Left lung (tissue), 10 donors: ENCODE data around the gene CBX5. TPM values are rescaled to one million over a fixed set of nuclear protein-coding genes. Genes with fewer than 3 reads are reported as not detected.

Source experiments
- ATAC-seq: fragments of 200-7000 bp; cut with Tn5 transposase; one replicate; pipeline ENCODE4 v1.9.1; 2020; ENCODE audit warnings: moderate library complexity
- DNase-seq, 4 donors: peaks; one replicate each; pipeline ENCODE4 v3.0.0-alpha.2; 2013 to 2020
- H3K27ac ChIP-seq, 2 donors: fragments of 200-600 bp; sonication (generic) in 1 of 2; one replicate each; pipeline versions ENCODE4 v1.5.0 to v1.8.0; 2020 to 2021
- H3K27me3 ChIP-seq, 2 donors: fragments of 200-600 bp; sonication (generic) in 1 of 2; one replicate each; pipeline versions ENCODE4 v1.5.0 to v1.8.0; 2020 to 2021
- H3K36me3 ChIP-seq, 2 donors: fragments of 200-600 bp; sonication (generic) in 1 of 2; one replicate each; pipeline versions ENCODE4 v1.5.0 to v1.8.0; 2020 to 2021
- H3K4me1 ChIP-seq, 2 donors: fragments of 200-600 bp; one replicate each; pipeline ENCODE4 v1.8.0; 2021
- H3K4me3 ChIP-seq, 2 donors: fragments of 200-600 bp; sonication (generic) in 1 of 2; one replicate each; pipeline versions ENCODE4 v1.5.0 to v1.8.0; 2020 to 2021; ENCODE audit warnings: mild to moderate bottlenecking in 1 of 2
- H3K9me3 ChIP-seq, 2 donors: fragments of 200-600 bp; sonication (generic) in 1 of 2; one replicate each; pipeline versions ENCODE4 v1.5.0 to v1.8.0; 2020 to 2021
- intact Hi-C, 2 donors: fragments of 100-400 bp; cut with DNase I; formaldehyde crosslinking; loops; one replicate each; pipeline versions ENCODE4 v1.11.2 to v1.14.2; 2022
- polyA plus RNA-seq, 6 donors: library from polyadenylated mRNA; unstranded; fragments of 120-200 nt; gene quantifications; one replicate each; pipeline ENCODE4 v1.2.1, GENCODE V29; 2013; ENCODE audit not compliant: insufficient read length in 6 of 6
- total RNA-seq, 2 donors: library from RNA; stranded (reverse); fragmentation: NEBNext Ultra II Directional; extraction: Animal tissue kit (Norgen Biotek cat#: 25700); gene quantifications; one replicate each; pipeline ENCODE4 v1.2.1, GENCODE V29; 2021
- TF ChIP-seq, protein P1 (sequence below), 2 donors: fragments of 200-600 bp; sonication (generic) in 1 of 2; IDR thresholded peaks; one replicate each; pipeline versions ENCODE4 v1.5.0 to v1.8.0; 2021; ENCODE audit warnings: antibody characterized with exemption in 2 of 2
- donor health status: DM: no; HTN: yes; CAD: no.
- donor health status: DM: no; HTN: no; CAD: no.

Gene CBX5
- total and polyA plus RNA-seq, 8 donors: 69.8 to 134 (median 113) TPM

DNA sequence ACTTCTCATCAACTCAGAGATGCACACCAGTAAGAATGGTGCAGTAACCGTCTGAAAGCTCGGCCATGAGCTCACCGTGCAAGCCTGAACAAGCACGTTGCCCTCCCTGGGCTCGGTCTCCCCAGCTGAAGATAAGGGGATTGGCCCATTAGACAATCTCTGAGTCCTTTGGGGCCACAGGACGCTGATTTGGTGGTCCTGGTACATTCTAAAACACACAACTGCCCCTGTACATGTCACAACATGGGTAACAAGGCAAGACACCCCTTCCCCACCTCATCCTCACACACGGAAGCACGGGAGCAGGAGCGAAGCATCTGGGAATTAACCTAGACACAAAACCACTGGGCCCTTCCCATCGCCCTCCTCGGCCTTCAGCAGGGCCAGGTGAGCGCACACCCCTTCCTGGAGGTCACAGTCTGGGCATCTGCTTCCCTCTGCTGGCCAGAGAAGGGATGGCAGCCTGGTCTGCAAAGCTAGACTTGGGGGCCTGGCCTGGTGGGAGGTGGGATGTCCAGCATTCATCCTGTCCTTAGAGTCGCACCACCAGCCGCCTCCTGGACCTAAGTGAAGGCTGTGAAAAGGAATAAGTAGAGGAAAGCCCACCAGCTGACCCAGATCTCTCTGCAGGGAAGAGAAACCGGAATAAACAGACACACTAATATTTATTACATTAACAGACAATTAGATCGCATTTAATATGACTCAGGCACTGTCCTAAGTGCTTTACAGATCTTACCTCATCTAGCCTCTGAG lies 72.2 kb downstream of the CBX5 start:
- ATAC-seq (peak; percentile 95), DNase-seq (peak in 3 of 4 donors; percentile 64 to 87 (median 68))
- H3K4me1 ChIP-seq: no peaks in the 10 kb centered on the region
- H3K4me3 ChIP-seq: no peak overlapping the region
- no peaks in the 10 kb centered on the region for H3K9me3 ChIP-seq
- peaks cover 0 to 96% of the 10 kb centered on the region in 2 donors for H3K27me3 ChIP-seq
- intact Hi-C loops: no loop called here
- no peak overlapping the region for H3K27ac ChIP-seq
- TF ChIP-seq, protein P1, sequence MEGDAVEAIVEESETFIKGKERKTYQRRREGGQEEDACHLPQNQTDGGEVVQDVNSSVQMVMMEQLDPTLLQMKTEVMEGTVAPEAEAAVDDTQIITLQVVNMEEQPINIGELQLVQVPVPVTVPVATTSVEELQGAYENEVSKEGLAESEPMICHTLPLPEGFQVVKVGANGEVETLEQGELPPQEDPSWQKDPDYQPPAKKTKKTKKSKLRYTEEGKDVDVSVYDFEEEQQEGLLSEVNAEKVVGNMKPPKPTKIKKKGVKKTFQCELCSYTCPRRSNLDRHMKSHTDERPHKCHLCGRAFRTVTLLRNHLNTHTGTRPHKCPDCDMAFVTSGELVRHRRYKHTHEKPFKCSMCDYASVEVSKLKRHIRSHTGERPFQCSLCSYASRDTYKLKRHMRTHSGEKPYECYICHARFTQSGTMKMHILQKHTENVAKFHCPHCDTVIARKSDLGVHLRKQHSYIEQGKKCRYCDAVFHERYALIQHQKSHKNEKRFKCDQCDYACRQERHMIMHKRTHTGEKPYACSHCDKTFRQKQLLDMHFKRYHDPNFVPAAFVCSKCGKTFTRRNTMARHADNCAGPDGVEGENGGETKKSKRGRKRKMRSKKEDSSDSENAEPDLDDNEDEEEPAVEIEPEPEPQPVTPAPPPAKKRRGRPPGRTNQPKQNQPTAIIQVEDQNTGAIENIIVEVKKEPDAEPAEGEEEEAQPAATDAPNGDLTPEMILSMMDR (IDR thresholded peaks at IDR 0.05): peak; percentile 78 to 90
- no peaks in the 10 kb centered on the region for H3K36me3 ChIP-seq

DNA sequence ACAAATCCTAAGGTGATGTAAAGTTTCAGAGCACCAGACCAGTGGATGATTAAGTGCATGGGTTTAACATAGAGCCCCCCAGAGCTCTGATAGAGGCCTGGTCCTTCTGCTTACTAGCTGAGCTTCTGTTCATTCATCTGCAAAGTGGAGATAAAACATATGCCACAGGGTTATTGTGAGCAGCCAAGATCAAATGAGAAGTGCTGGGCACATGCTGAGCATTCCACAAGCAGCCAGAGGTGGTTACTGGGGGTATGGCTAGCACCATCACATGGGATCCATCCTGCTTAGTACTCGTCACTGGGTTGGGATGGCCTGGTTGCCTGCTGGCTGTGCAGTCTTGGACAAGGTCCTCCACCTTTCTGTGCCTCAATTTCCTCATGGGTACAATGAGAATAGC lies 73.1 kb downstream of the CBX5 start:
- TF ChIP-seq, protein P1 (IDR thresholded peaks at IDR 0.05): no peak
- no peaks in the 10 kb centered on the region for H3K9me3 ChIP-seq
- ATAC-seq (no peak), DNase-seq (no peak)
- no peaks in the 10 kb centered on the region for H3K36me3 ChIP-seq
- H3K4me3 ChIP-seq: no peak overlapping the region
- H3K27me3 ChIP-seq: peaks cover 0 to 98% of the 10 kb centered on the region in 2 donors
- intact Hi-C loops: no loop called here
- no peak overlapping the region for H3K27ac ChIP-seq
- H3K4me1 ChIP-seq: no peaks in the 10 kb centered on the region

DNA sequence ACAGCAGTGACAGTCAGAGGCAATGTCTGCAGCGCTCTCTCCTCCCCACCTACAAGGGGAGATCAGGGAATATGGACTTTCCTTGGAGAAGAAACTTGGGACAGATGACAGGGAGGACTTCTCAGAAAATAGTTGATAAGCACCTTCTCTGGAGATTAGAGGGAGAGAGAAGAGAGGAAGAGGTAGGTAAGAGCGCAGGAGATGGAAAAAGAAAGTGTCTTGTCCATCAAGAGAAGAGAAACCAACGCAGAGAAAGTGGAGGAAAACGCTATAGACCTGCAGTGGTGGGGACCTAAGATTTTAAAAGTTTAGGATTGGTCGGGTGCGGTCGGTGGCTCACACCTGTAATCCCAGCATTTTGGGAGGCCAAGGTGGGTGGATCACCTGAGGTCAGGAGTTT lies 75.6 kb downstream of the CBX5 start:
- TF ChIP-seq, protein P1 (IDR thresholded peaks at IDR 0.05): no peak
- no peak for DNase-seq

DNA sequence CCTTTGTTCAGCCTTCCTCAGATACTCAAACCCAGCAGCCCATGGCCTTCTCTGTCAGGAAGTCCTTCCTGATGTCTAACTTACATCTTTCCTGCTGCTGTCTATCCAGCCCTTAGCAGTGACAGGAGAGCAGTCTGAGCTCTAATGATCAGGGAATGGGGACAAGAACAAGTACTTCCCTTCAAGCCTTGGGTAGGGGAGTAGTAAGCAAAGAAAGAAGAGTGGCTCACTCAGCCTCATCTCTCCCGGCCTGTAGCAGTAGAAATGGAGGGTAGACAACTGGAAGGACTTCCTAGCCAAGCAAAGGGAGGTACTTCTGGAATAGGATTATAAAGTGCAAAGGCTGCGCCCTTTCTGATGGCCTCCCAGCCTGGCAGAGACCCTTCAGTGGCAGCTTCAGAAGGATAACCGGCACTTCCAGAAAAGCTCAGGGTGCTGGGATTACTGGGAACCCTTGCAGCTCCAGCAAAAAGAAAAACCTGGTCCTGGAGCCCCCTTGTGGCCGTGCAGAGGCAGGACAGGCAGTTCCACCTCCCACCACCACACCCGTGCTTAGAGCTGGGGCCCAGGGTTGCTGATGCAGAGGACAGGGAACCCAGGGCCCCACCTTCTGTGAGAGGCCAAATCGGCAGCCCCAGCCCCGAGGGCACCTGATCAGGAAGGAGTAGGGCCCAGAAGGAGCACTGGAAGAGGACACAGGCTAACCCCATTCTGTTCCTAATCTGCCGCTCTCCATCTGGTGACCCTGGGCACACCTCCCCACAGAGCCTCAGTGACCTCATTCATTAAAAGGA lies 78.7 kb downstream of the CBX5 start:
- Histone ChIP-seq H3K4me3 (no peak overlapping the region), H3K27ac (no peak overlapping the region), H3K27me3 (peaks cover 11 to 95% of the 10 kb centered on the region in 2 donors), H3K4me1 (peaks cover 0 to 9% of the 10 kb centered on the region in 2 donors), H3K36me3 (no peaks in the 10 kb centered on the region), H3K9me3 (no peaks in the 10 kb centered on the region)
- peak in 3 of 4 donors; percentile 61 to 88 (median 69) for DNase-seq
- ATAC-seq: peak; percentile 96
- TF ChIP-seq, protein P1 (IDR thresholded peaks at IDR 0.05): peak; percentile 97 to 99
- intact Hi-C loops: loop anchor here in 1 of 2 donors (5.0 kb wide), 1 partner anchor 194 kb away; the partner anchor contains the start of gene HOXC8

More for the DNA sequence above, 75.6 kb downstream of the CBX5 start:
- H3K27me3 ChIP-seq: peaks cover 5 to 99% of the 10 kb centered on the region in 2 donors
- H3K4me1 ChIP-seq: no peaks in the 10 kb centered on the region
- ATAC-seq: no peak
- intact Hi-C loops: loop anchor here in 1 of 2 donors (5.0 kb wide), 1 partner anchor 197 kb away; the partner anchor contains the start of gene HOXC8
- no peaks in the 10 kb centered on the region for H3K36me3 ChIP-seq
- H3K27ac ChIP-seq: no peak overlapping the region
- no peak overlapping the region for H3K4me3 ChIP-seq
- H3K9me3 ChIP-seq: no peaks in the 10 kb centered on the region

DNA sequence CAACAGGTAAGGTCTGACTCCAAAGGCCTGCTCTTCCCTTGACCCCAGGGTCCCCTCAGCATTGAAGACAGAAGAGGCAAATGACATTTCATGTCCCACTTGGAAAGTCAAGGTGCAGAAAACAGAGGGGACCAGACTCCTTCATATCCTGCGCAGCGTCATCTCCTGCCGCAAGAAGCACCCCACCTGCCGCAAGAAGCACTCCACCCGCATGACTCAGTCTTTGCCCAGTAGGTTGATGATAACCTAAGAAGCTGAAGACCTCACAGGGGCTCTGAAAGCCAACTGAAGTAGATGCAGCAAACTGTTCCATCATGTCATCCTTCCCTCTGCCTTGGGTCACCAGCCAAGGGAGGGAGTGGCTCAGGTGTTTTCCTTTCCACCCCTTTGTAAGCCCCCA lies 79.5 kb downstream of the CBX5 start:
- Histone ChIP-seq H3K27me3 (peaks cover 11 to 95% of the 10 kb centered on the region in 2 donors), H3K27ac (no peak overlapping the region), H3K4me1 (peaks cover 0 to 10% of the 10 kb centered on the region in 2 donors), H3K36me3 (no peaks in the 10 kb centered on the region), H3K9me3 (no peaks in the 10 kb centered on the region), H3K4me3 (no peak overlapping the region)
- intact Hi-C loops: loop anchor here in 1 of 2 donors (5.0 kb wide), 1 partner anchor 193 kb away; the partner anchor contains the start of gene HOXC8
- no peak for DNase-seq
- TF ChIP-seq, protein P1 (IDR thresholded peaks at IDR 0.05): no peak
- no peak for ATAC-seq
